ENCODE measurements around the gene FUT7. TPM values are rescaled to one million over a fixed set of nuclear protein-coding genes. Genes with fewer than 3 reads are reported as not detected.

Gene FUT7
- total and polyA plus RNA-seq, 2 of the 8 experiments (the other 6 are each of a cell fraction or from before 2014, with no cell fraction given) = not detected

DNA sequence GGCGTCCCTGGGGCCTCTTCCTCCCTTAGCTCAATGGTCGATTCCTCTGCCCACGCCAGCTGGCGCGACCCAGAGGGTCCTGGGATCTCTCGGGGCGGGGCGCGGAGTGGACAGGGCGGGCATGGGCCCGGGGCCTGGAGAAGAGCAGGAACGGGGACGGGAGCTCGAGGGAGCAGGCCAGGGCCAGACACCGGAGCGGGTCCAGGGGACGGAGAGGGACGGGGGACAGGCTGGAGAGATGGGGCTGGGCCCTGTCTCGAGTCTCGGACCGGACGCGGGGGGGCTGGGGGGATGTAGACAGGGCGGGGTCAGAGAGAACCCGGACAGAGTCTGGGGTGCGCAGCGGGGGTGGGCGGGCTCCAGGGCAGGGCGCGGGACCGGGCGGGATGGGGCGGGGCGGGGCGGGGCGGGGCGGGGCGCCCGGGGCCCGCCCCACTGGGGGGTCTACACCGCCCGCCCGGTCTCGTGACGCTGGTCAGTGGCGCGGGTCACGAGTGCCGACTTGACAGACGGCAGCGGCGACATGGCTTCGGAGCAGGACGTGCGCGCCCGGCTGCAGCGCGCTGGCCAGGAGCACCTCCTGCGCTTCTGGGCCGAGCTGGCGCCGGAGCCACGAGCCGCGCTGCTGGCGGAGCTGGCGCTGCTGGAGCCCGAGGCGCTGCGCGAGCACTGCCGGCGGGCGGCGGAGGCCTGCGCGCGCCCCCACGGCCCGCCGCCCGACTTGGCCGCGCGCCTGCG, 45.3 kb upstream of the FUT7 start, which contains the start of gene UAP1L1:
UAP1L1 (plus strand) TSS at position 508 of the 738 bp plus-strand sequence; CDS start at position 524, 16 bp downstream.
- Histone ChIP-seq H3K23ac (ENCODE audit: insufficient read length) (no peak within 1 kb of the TSS), H3K4me1 (replicated peaks in 1 of 4; ENCODE audit: control insufficient read depth in 3 of 4, insufficient read depth in 4 of 4, low read length in 3 of 4) (peaks cover 0 to 20% (median 12%) of the 10 kb centered on the region in 4 experiments; a peak in 6 of 7 replicates), H3K56ac (replicated peaks; ENCODE audit: insufficient read length, low read depth, low read length) (no peak within 1 kb of the TSS), H3K18ac (ENCODE audit: extremely low read depth, low read length) (peak within 1 kb of the TSS; percentile 48), H2BK12ac (ENCODE audit: low read depth, low read length) (no peak within 1 kb of the TSS), H3K79me2 (ENCODE audit: control insufficient read depth in 1 of 2, insufficient read depth in 2 of 2, low read length in 2 of 2) (no peaks in the 10 kb centered on the region), H2BK5ac (ENCODE audit: low read depth, low read length) (no peak within 1 kb of the TSS), H4K91ac (replicated peaks; ENCODE audit: insufficient read length, low read length) (no peak within 1 kb of the TSS), H3K23me2 (ENCODE audit: low read depth, low read length) (peaks cover 13% of the 10 kb centered on the region; the same call in 1 of the 2 replicates), H3K27ac (ENCODE audit: low read depth, low read length) (no peak within 1 kb of the TSS), H2BK15ac (ENCODE audit: low read length) (peak within 1 kb of the TSS; percentile 72; the same call in 1 of the 2 replicates), H3K14ac (ENCODE audit: insufficient read length) (no peak within 1 kb of the TSS), H3K36me3 (ENCODE audit: control insufficient read depth in 2 of 4, insufficient read depth in 4 of 4, low read length in 3 of 4) (no peaks in the 10 kb centered on the region; a peak in 1 of 8 replicates), H2BK20ac (ENCODE audit: low read length) (no peak within 1 kb of the TSS), H4K5ac (ENCODE audit: insufficient read length, low read depth, low read length) (no peak within 1 kb of the TSS), H2AFZ (ENCODE audit: low read length) (no peak within 1 kb of the TSS; the same call in 1 of the 2 replicates), H3K79me1 (ENCODE audit: low read depth, low read length) (no peaks in the 10 kb centered on the region), H3K4me2 (ENCODE audit: insufficient read depth in 1 of 2, low read depth in 2 of 2, low read length in 2 of 2) (peak within 1 kb of the TSS; percentile 97 to 99), H2AK5ac (ENCODE audit: low read depth, low read length) (no peak within 1 kb of the TSS), H2BK120ac (replicated peaks; ENCODE audit: low read depth, low read length) (no peak within 1 kb of the TSS), H3K9ac (replicated peaks in 1 of 4; ENCODE audit: extremely low read depth in 1 of 4, low read depth in 3 of 4, low read length in 3 of 4) (no peak within 1 kb of the TSS), H3K4ac (replicated peaks; ENCODE audit: insufficient read length, low read depth, low read length) (peak within 1 kb of the TSS; percentile 91), H4K8ac (ENCODE audit: extremely low read depth, insufficient read depth, low read length) (peak within 1 kb of the TSS; percentile 11; the same call in 1 of the 2 replicates), H3K4me3 (ENCODE audit: extremely low read depth in 1 of 4, insufficient read depth in 2 of 4, low read depth in 3 of 4, low read length in 4 of 4) (peak within 1 kb of the TSS; percentile 33 to 57 (median 42)), H4K20me1 (replicated peaks in 1 of 2; ENCODE audit: control insufficient read depth in 1 of 2, insufficient read depth in 2 of 2, low read length in 2 of 2) (peaks cover 0 to 7% of the 10 kb centered on the region in 2 experiments), H3K9me3 (ENCODE audit: insufficient read depth in 2 of 2, low read depth in 1 of 2, low read length in 1 of 2) (no peaks in the 10 kb centered on the region), H3K27me3 (replicated peaks in 1 of 4; ENCODE audit: control insufficient read depth in 3 of 4, extremely low read depth in 1 of 4, insufficient read depth in 3 of 4, low read length in 3 of 4) (peaks cover 20 to 50% (median 34%) of the 10 kb centered on the region in 4 experiments)
- CTCF ChIA-PET (ENCODE audit: partially characterized antibody) = interaction anchor here (1.3 to 4.6 kb wide), 5 partner anchors 9 to 48 kb away, joined by 4 to 27 read pairs (median 19); partner anchors contain the start of genes ABCA2 and NPDC1
- DNase-seq (ENCODE audit: low read depth in 1 of 2, low spot score in 2 of 2) = peak in 1 of 2 experiments; percentile 78
- TF ChIP-seq TCF12 (IDR thresholded peaks at IDR 0.05; ENCODE audit: low read depth, low read length) (no peak), MAX (IDR thresholded peaks at IDR 0.05) (peak; percentile 12; the same call in 1 of the 2 replicates), SP1 (IDR thresholded peaks at IDR 0.05; ENCODE audit: low read depth, low read length) (no peak), POU5F1 (IDR thresholded peaks at IDR 0.05; ENCODE audit: low read depth, low read length) (no peak), KDM4A (IDR thresholded peaks at IDR 0.05; ENCODE audit: low read depth, low read length, severe bottlenecking) (peak; percentile 38)
- 6% methylated on average over 49 of the region's 87 CpGs; no CpG with 5 or more reads in 1 of the 2 experiments for WGBS, 2 experiments (ENCODE audit: extremely low coverage in 1 of 2, insufficient coverage in 1 of 2, insufficient read length in 1 of 2, insufficient replicate concordance in 2 of 2, low coverage in 1 of 2, low lambda C conversion rate in 2 of 2, missing lambda C conversion rate in 1 of 2)
- POLR2A ChIA-PET (ENCODE audit: partially characterized antibody) = interaction anchor here (0.9 to 1.4 kb wide), 7 partner anchors 8 to 184 kb away, joined by 3 to 7 read pairs (median 4); partner anchors contain the start of genes MAN1B1 and SSNA1
- FAIRE-seq = no peak
